NT2/D1 (cell line): ENCODE data around the gene VRK2.

Experiments
- DNase-seq: peaks from one replicate; pipeline ENCODE4 v3.0.0-alpha.2; 2011; ENCODE audit warnings: low read depth, low spot score
- H3K27me3 ChIP-seq: 2 replicates; pipeline ENCODE4 v1.6.0; 2011; ENCODE audit warnings: mild to moderate bottlenecking; ENCODE audit not compliant: insufficient read length, insufficient read depth
- H3K36me3 ChIP-seq: 2 replicates; pipeline ENCODE4 v1.6.1; 2011; ENCODE audit warnings: mild to moderate bottlenecking, low read length, mixed read lengths; ENCODE audit not compliant: insufficient read depth, insufficient read length
- H3K4me1 ChIP-seq: 2 replicates; pipeline ENCODE4 v1.5.1; 2011; ENCODE audit not compliant: insufficient read depth, insufficient read length
- H3K4me3 ChIP-seq: 2 replicates; pipeline ENCODE4 v1.5.1; 2011; ENCODE audit warnings: low read depth; ENCODE audit not compliant: insufficient read length
- H3K9ac ChIP-seq: 2 replicates; pipeline ENCODE4 v1.6.0; 2011; ENCODE audit warnings: low read depth; ENCODE audit not compliant: insufficient read length
- H3K9me3 ChIP-seq: 2 replicates; pipeline ENCODE4 v1.5.1; 2011; ENCODE audit warnings: mild to moderate bottlenecking, low read length; ENCODE audit not compliant: insufficient read depth
- SUZ12 ChIP-seq: IDR thresholded peaks from 2 replicates; pipeline ENCODE4 v1.6.1; 2011; ENCODE audit not compliant: insufficient read length, insufficient read depth; ENCODE audit errors: extremely low read depth
- YY1 ChIP-seq: IDR thresholded peaks from 2 replicates; pipeline ENCODE4 v1.6.1; 2011; ENCODE audit not compliant: insufficient read length, insufficient read depth
- ZNF274 ChIP-seq: IDR thresholded peaks from 2 replicates; pipeline ENCODE4 v1.6.1; 2011; ENCODE audit warnings: mild to moderate bottlenecking, low read depth, low read length

VRK2 gene

GRCh38 chr2:58045580-58046334 is 849 bp upstream of the VRK2 start:
- Histone ChIP-seq H3K4me1 (no peaks in the 10 kb centered on the region), H3K36me3 (peaks cover 11% of the 10 kb centered on the region), H3K4me3 (peak overlapping the region; percentile 60), H3K9ac (peak overlapping the region; percentile 85), H3K9me3 (no peaks in the 10 kb centered on the region), H3K27me3 (no peaks in the 10 kb centered on the region)
- DNase-seq, result no peak
- no peak for TF ChIP-seq ZNF274
- TF ChIP-seq SUZ12, result no peak
- no peak for TF ChIP-seq YY1

GRCh38 chr2:58046335-58046584 is 346 bp upstream of the VRK2 start:
- no peaks in the 10 kb centered on the region for H3K4me1 ChIP-seq
- peaks cover 11% of the 10 kb centered on the region for H3K36me3 ChIP-seq
- H3K27me3 ChIP-seq, result no peaks in the 10 kb centered on the region
- H3K4me3 ChIP-seq, result peak overlapping the region; percentile 60
- H3K9me3 ChIP-seq, result no peaks in the 10 kb centered on the region
- no peak for DNase-seq
- TF ChIP-seq YY1, result no peak
- H3K9ac ChIP-seq, result peak overlapping the region; percentile 85

GRCh38 chr2:58047373-58047935 is 848 bp downstream of the VRK2 start:
- DNase-seq, result no peak

GRCh38 chr2:58047961-58048360 is 1.4 kb downstream of the VRK2 start:
- H3K4me3 ChIP-seq, result no peak overlapping the region
- H3K9me3 ChIP-seq, result no peaks in the 10 kb centered on the region
- H3K4me1 ChIP-seq, result no peaks in the 10 kb centered on the region
- no peak for TF ChIP-seq SUZ12
- TF ChIP-seq YY1, result no peak
- no peak for TF ChIP-seq ZNF274
- H3K27me3 ChIP-seq, result no peaks in the 10 kb centered on the region
- no peak for DNase-seq
- H3K9ac ChIP-seq, result no peak overlapping the region
- peaks cover 13% of the 10 kb centered on the region for H3K36me3 ChIP-seq

More at GRCh38 chr2:58047373-58047935, 848 bp downstream of the VRK2 start:
- peak overlapping the region; percentile 60 for H3K4me3 ChIP-seq
- H3K27me3 ChIP-seq, result no peaks in the 10 kb centered on the region
- no peaks in the 10 kb centered on the region for H3K4me1 ChIP-seq
- no peak for TF ChIP-seq YY1
- no peaks in the 10 kb centered on the region for H3K9me3 ChIP-seq
- H3K36me3 ChIP-seq, result peaks cover 13% of the 10 kb centered on the region
- H3K9ac ChIP-seq, result peak overlapping the region; percentile 85

- H3K36me3 ChIP-seq, result peaks cover 13% of the 10 kb centered on the region
- H3K27me3 ChIP-seq, result no peaks in the 10 kb centered on the region
- no peaks in the 10 kb centered on the region for H3K9me3 ChIP-seq
- no peak overlapping the region for H3K9ac ChIP-seq
- no peaks in the 10 kb centered on the region for H3K4me1 ChIP-seq
- no peak for DNase-seq
- no peak overlapping the region for H3K4me3 ChIP-seq
- no peak for TF ChIP-seq YY1
- no peak for TF ChIP-seq ZNF274
- TF ChIP-seq SUZ12, result no peak
These were observed 4.8 kb downstream of the VRK2 start for GRCh38 chr2:58051445-58051844.

- H3K27me3 ChIP-seq, result no peaks in the 10 kb centered on the region
- no peak for DNase-seq
- peaks cover 15% of the 10 kb centered on the region for H3K36me3 ChIP-seq
- TF ChIP-seq SUZ12, result no peak
- no peaks in the 10 kb centered on the region for H3K4me1 ChIP-seq
- no peak overlapping the region for H3K9ac ChIP-seq
- no peak overlapping the region for H3K4me3 ChIP-seq
- no peaks in the 10 kb centered on the region for H3K9me3 ChIP-seq
These were observed 6.4 kb downstream of the VRK2 start for GRCh38 chr2:58052978-58053377.

- H3K4me3 ChIP-seq, result no peak overlapping the region
- no peak for TF ChIP-seq YY1
- TF ChIP-seq ZNF274, result no peak
- no peak for TF ChIP-seq SUZ12
- H3K9me3 ChIP-seq, result no peaks in the 10 kb centered on the region
- peaks cover 18% of the 10 kb centered on the region for H3K36me3 ChIP-seq
- H3K4me1 ChIP-seq, result no peaks in the 10 kb centered on the region
- no peak for DNase-seq
- no peak overlapping the region for H3K9ac ChIP-seq
- H3K27me3 ChIP-seq, result no peaks in the 10 kb centered on the region
These were observed 7.7 kb downstream of the VRK2 start for GRCh38 chr2:58054264-58054663.
